Left lung (tissue), 10 donors: ENCODE results near the gene CYTH2. TPM values are rescaled to one million over a fixed set of nuclear protein-coding genes. Genes with fewer than 3 reads are reported as not detected.

Experiments used
- ATAC-seq: fragments of 200-7000 bp; cut with Tn5 transposase; one replicate; pipeline ENCODE4 v1.9.1; 2020; ENCODE audit warnings: moderate library complexity
- DNase-seq, 4 donors: peaks; one replicate each; pipeline ENCODE4 v3.0.0-alpha.2; 2013 to 2020
- H3K27ac ChIP-seq, 2 donors: fragments of 200-600 bp; sonication (generic) in 1 of 2; one replicate each; pipeline versions ENCODE4 v1.5.0 to v1.8.0; 2020 to 2021
- H3K27me3 ChIP-seq, 2 donors: fragments of 200-600 bp; sonication (generic) in 1 of 2; one replicate each; pipeline versions ENCODE4 v1.5.0 to v1.8.0; 2020 to 2021
- H3K36me3 ChIP-seq, 2 donors: fragments of 200-600 bp; sonication (generic) in 1 of 2; one replicate each; pipeline versions ENCODE4 v1.5.0 to v1.8.0; 2020 to 2021
- H3K4me1 ChIP-seq, 2 donors: fragments of 200-600 bp; one replicate each; pipeline ENCODE4 v1.8.0; 2021
- H3K4me3 ChIP-seq, 2 donors: fragments of 200-600 bp; sonication (generic) in 1 of 2; one replicate each; pipeline versions ENCODE4 v1.5.0 to v1.8.0; 2020 to 2021; ENCODE audit warnings: mild to moderate bottlenecking in 1 of 2
- H3K9me3 ChIP-seq, 2 donors: fragments of 200-600 bp; sonication (generic) in 1 of 2; one replicate each; pipeline versions ENCODE4 v1.5.0 to v1.8.0; 2020 to 2021
- CTCF ChIP-seq, 2 donors: fragments of 200-600 bp; sonication (generic) in 1 of 2; IDR thresholded peaks; one replicate each; pipeline versions ENCODE4 v1.5.0 to v1.8.0; 2021; ENCODE audit warnings: antibody characterized with exemption in 2 of 2
- intact Hi-C, 2 donors: fragments of 100-400 bp; cut with DNase I; formaldehyde crosslinking; loops; one replicate each; pipeline versions ENCODE4 v1.11.2 to v1.14.2; 2022
- polyA plus RNA-seq, 6 donors: library from polyadenylated mRNA; unstranded; fragments of 120-200 nt; gene quantifications; one replicate each; pipeline ENCODE4 v1.2.1, GENCODE V29; 2013; ENCODE audit not compliant: insufficient read length in 6 of 6
- total RNA-seq, 2 donors: library from RNA; stranded (reverse); fragmentation: NEBNext Ultra II Directional; extraction: Animal tissue kit (Norgen Biotek cat#: 25700); gene quantifications; one replicate each; pipeline ENCODE4 v1.2.1, GENCODE V29; 2021
- donor health status: DM: no; HTN: yes; CAD: no.
- donor health status: DM: no; HTN: no; CAD: no.

CYTH2 gene
- total and polyA plus RNA-seq, 8 donors: 49.8 to 108 (median 88.7) TPM

- no peaks in the 10 kb centered on the region for H3K36me3 ChIP-seq
- TF ChIP-seq CTCF (IDR thresholded peaks at IDR 0.05): no peak
- DNase-seq (no peak), ATAC-seq (no peak)
- H3K4me1 ChIP-seq: peaks cover 0 to 30% of the 10 kb centered on the region in 2 donors
- no peak overlapping the region for H3K4me3 ChIP-seq
- no peak overlapping the region for H3K27ac ChIP-seq
- no peaks in the 10 kb centered on the region for H3K9me3 ChIP-seq
- intact Hi-C loops: no loop called here
- peaks cover 0 to 58% of the 10 kb centered on the region in 2 donors for H3K27me3 ChIP-seq
Measured at GRCh38 chr19:48491793-48492123, 22.6 kb downstream of the CYTH2 start.

GRCh38 chr19:48492925-48493717, 24.0 kb downstream of the CYTH2 start:
- ATAC-seq (peak; percentile 87), DNase-seq (peak; percentile 63 to 97 (median 92))
- Histone ChIP-seq H3K36me3 (no peaks in the 10 kb centered on the region), H3K9me3 (no peaks in the 10 kb centered on the region), H3K27me3 (peaks cover 8 to 71% of the 10 kb centered on the region in 2 donors), H3K4me1 (peaks cover 0 to 36% of the 10 kb centered on the region in 2 donors), H3K4me3 (peak overlapping the region; percentile 33 to 42), H3K27ac (peak overlapping the region; percentile 44 to 68)
- intact Hi-C loops: no loop called here
- no peak for TF ChIP-seq CTCF (IDR thresholded peaks at IDR 0.05)

- Histone ChIP-seq H3K36me3 (no peaks in the 10 kb centered on the region), H3K4me3 (peak overlapping the region; percentile 33 to 42)
- ATAC-seq: peak; percentile 4
Measured at GRCh38 chr19:48493718-48494401, 24.7 kb downstream of the CYTH2 start.

GRCh38 chr19:48495396-48495795, 26.2 kb downstream of the CYTH2 start:
- ATAC-seq (no peak), DNase-seq (no peak)
- H3K27me3 ChIP-seq: peaks cover 12 to 87% of the 10 kb centered on the region in 2 donors
- no peak overlapping the region for H3K27ac ChIP-seq
- TF ChIP-seq CTCF (IDR thresholded peaks at IDR 0.05): no peak
- no peaks in the 10 kb centered on the region for H3K9me3 ChIP-seq
- H3K4me3 ChIP-seq: no peak overlapping the region
- intact Hi-C loops: no loop called here
- no peaks in the 10 kb centered on the region for H3K36me3 ChIP-seq
- peaks cover 0 to 42% of the 10 kb centered on the region in 2 donors for H3K4me1 ChIP-seq

More at GRCh38 chr19:48493718-48494401, 24.7 kb downstream of the CYTH2 start:
- Histone ChIP-seq H3K27ac (no peak overlapping the region), H3K9me3 (no peaks in the 10 kb centered on the region), H3K4me1 (peaks cover 0 to 41% of the 10 kb centered on the region in 2 donors), H3K27me3 (peaks cover 8 to 79% of the 10 kb centered on the region in 2 donors)
- intact Hi-C loops: no loop called here
- TF ChIP-seq CTCF (IDR thresholded peaks at IDR 0.05): no peak
- DNase-seq: no peak
